K562 (cell line): ENCODE data around the gene GABPB2. TPM values are rescaled to one million over a fixed set of nuclear protein-coding genes. Genes with fewer than 3 reads are reported as not detected.

Experiments used
- AFF1 ChIP-seq, 2 experiments: fragments of 450-650 bp; IDR thresholded peaks; 2 replicates each; pipeline ENCODE4 v1.6.1; 2018; ENCODE audit warnings: mild to moderate bottlenecking in 2 of 2, low read depth in 1 of 2; ENCODE audit not compliant: partially characterized antibody in 2 of 2
- BHLHE40 ChIP-seq: IDR thresholded peaks from 2 replicates; pipeline ENCODE4 v1.6.1; 2011; ENCODE audit warnings: low read length, improper control_type of control experiment
- CC2D1A ChIP-seq: fragments of 450-650 bp; IDR thresholded peaks from 2 replicates; pipeline ENCODE4 v1.6.1; 2017; ENCODE audit warnings: mild to moderate bottlenecking
- HCFC1 ChIP-seq: IDR thresholded peaks from 2 replicates; pipeline ENCODE4 v1.6.1; 2012; ENCODE audit warnings: low read depth, low read length, improper control_type of control experiment
- KDM5B ChIP-seq: fragments of 200-600 bp; sonication (generic); IDR thresholded peaks from 2 replicates; pipeline ENCODE4 v1.6.1; 2012; ENCODE audit warnings: low read depth, mild to moderate bottlenecking, moderate library complexity, low read length, control low read depth, inconsistent platforms; ENCODE audit not compliant: insufficient replicate concordance
- MNT ChIP-seq, 2 experiments: fragments of 450-650 bp; conservative IDR thresholded peaks; 2 replicates each; pipeline ENCODE4 v1.6.1; 2017; ENCODE audit warnings: mild to moderate bottlenecking in 2 of 2, moderate library complexity in 2 of 2
- REST ChIP-seq, 2 experiments: fragments of 450-650 bp; formaldehyde crosslinking in 1 of 2; IDR thresholded peaks; 2 replicates each; pipeline versions ENCODE4 v1.4.0 to v1.6.1; 2014 to 2020; ENCODE audit warnings: mild to moderate bottlenecking in 2 of 2, borderline replicate concordance in 1 of 2, low read depth in 1 of 2
- ZFP36 ChIP-seq: fragments of 150-350 bp; IDR thresholded peaks from 2 replicates; pipeline ENCODE4 v1.6.1; 2018; ENCODE audit warnings: low read length, low read depth; ENCODE audit not compliant: partially characterized antibody
- ZNF280B ChIP-seq: fragments of 250-450 bp; sonication (Bioruptor Pico); IDR thresholded peaks from 2 replicates; pipeline ENCODE4 v1.5.1; 2021; ENCODE audit warnings: mild to moderate bottlenecking
- ZNF316 ChIP-seq: fragments of 450-650 bp; IDR thresholded peaks from 2 replicates; pipeline ENCODE4 v1.6.1; 2016
- ZSCAN32 ChIP-seq: fragments of 450-650 bp; formaldehyde crosslinking; IDR thresholded peaks from 2 replicates; pipeline ENCODE4 v1.4.0; 2020; ENCODE audit warnings: mild to moderate bottlenecking, moderate library complexity
- polyA plus RNA-seq, 8 experiments: library from polyadenylated mRNA; depleted of rRNA in 4 of 8; stranded (reverse) in 5 of 8; unstranded in 3 of 8; fragments of >200 nt; fragmentation: Nextera tagmentation in 2 of 8; fragmentation: Illumina TruSeq in 1 of 8; extraction: Ambion mirVana in 2 of 8; extraction: Trizol in 1 of 8; gene quantifications; 2 replicates each; pipeline versions ENCODE4 v1.2.1 to v1.2.3, GENCODE V29; 2011 to 2014; ENCODE audit warnings: inconsistent platforms in 1 of 8, missing spikeins in 1 of 8
- total RNA-seq, 7 experiments: library from RNA; depleted of rRNA in 6 of 7; stranded (reverse); fragments of >200 nt in 6 of 7; fragmentation: Illumina TruSeq in 2 of 7; extraction: Trizol in 2 of 7; gene quantifications; 2 replicates each; pipeline versions ENCODE4 v1.2.1 to v1.2.3, GENCODE V29; 2011 to 2021; ENCODE audit warnings: low replicate concordance in 1 of 7

Gene GABPB2
- total and polyA plus RNA-seq, 9 of the 15 experiments (the other 6 are each of a cell fraction or from before 2014, with no cell fraction given): 2.2 to 13.3 (median 6.1) TPM

- peak; percentile 99 for TF ChIP-seq HCFC1
- TF ChIP-seq REST (IDR thresholded peaks at IDR 0.05; ENCODE audit: borderline replicate concordance): no peak
- TF ChIP-seq REST (CRISPR knock-in tag; IDR thresholded peaks at IDR 0.05; ENCODE audit: low read depth): no peak
- TF ChIP-seq ZNF316: no peak
- peak; percentile 84 for TF ChIP-seq KDM5B
- no peak for TF ChIP-seq CC2D1A
- no peak for TF ChIP-seq BHLHE40
- peak; percentile 47 for TF ChIP-seq ZFP36
- TF ChIP-seq AFF1 (IDR thresholded peaks at IDR 0.05; ENCODE audit: low read depth in 1 of 2, partially characterized antibody in 2 of 2): peak; percentile 56 to 99
- no peak for TF ChIP-seq ZSCAN32 (CRISPR knock-in tag)
- TF ChIP-seq ZNF280B (CRISPR knock-in tag): no peak
- peak; percentile 83 to 92 for TF ChIP-seq MNT (conservative IDR thresholded peaks at IDR 0.05)
These were observed 95.4 kb downstream of the GABPB2 start, which contains the start of the genes LYSMD1 and SCNM1 (continued) for GRCh38 chr1:151165738-151166504.
